Measurements from ENCODE around the gene KRT83.

The KRT83 gene

GRCh38 chr12:52285172-52285745 is 35.9 kb downstream of the KRT83 start:
- no peak for DNase-seq

GRCh38 chr12:52284562-52285171 is 36.5 kb downstream of the KRT83 start:
- no peak for DNase-seq

GRCh38 chr12:52280796-52281560 is 40.2 kb downstream of the KRT83 start:
- no peak for DNase-seq

GRCh38 chr12:52280319-52280795 is 40.8 kb downstream of the KRT83 start:
- DNase-seq = no peak

- DNase-seq = no peak
Measured at GRCh38 chr12:52279422-52280318, 41.5 kb downstream of the KRT83 start.

GRCh38 chr12:52278575-52279421 is 42.4 kb downstream of the KRT83 start:
- peak; percentile 60 for DNase-seq

GRCh38 chr12:52277486-52278245 is 43.5 kb downstream of the KRT83 start:
- DNase-seq = no peak

- no peak for DNase-seq
Measured at GRCh38 chr12:52275686-52276085, 45.5 kb downstream of the KRT83 start.

GRCh38 chr12:52274521-52275120 is 46.6 kb downstream of the KRT83 start, which contains the start of gene KRT86:
KRT86 (plus strand) TSS chr12:52274645; CDS start chr12:52301917, 27,272 bp downstream.
- DNase-seq = no peak

GRCh38 chr12:52271158-52271557 is 50.0 kb downstream of the KRT83 start:
- DNase-seq = no peak

- no peak for DNase-seq
Measured at GRCh38 chr12:52270541-52271070, 50.6 kb downstream of the KRT83 start.

- no peak for DNase-seq
Measured at GRCh38 chr12:52268212-52268611, 53.0 kb downstream of the KRT83 start.

- DNase-seq = no peak
Measured at GRCh38 chr12:52267699-52268098, 53.5 kb downstream of the KRT83 start.

GRCh38 chr12:52267266-52267665 is 53.9 kb downstream of the KRT83 start:
- no peak for DNase-seq

GRCh38 chr12:52266514-52266913 is 54.7 kb downstream of the KRT83 start:
- DNase-seq = no peak

GRCh38 chr12:52264435-52264825 is 56.8 kb downstream of the KRT83 start:
- DNase-seq = no peak
